Progenitor cell of endocrine pancreas (in vitro differentiated cells): Measurements from ENCODE around the gene IFITM10. TPM values are rescaled to one million over a fixed set of nuclear protein-coding genes. Genes with fewer than 3 reads are reported as not detected.

Experiments
- DNase-seq: peaks from one replicate; pipeline ENCODE4 v3.0.0; 2021; ENCODE audit warnings: low spot score; ENCODE audit not compliant: unreplicated experiment
- H3K27ac Mint-ChIP-seq: 2 replicates; pipeline ENCODE4 v1.8.0; 2021; ENCODE audit warnings: mild to moderate bottlenecking, moderate library complexity, mixed read lengths
- H3K27me3 Mint-ChIP-seq: 2 replicates; pipeline ENCODE4 v1.8.0; 2021; ENCODE audit warnings: mixed read lengths
- H3K36me3 Mint-ChIP-seq: 2 replicates; pipeline ENCODE4 v1.8.0; 2022; ENCODE audit warnings: mixed read lengths; ENCODE audit not compliant: insufficient read depth
- H3K4me1 Mint-ChIP-seq: 2 replicates; pipeline ENCODE4 v1.8.0; 2021; ENCODE audit warnings: low read depth, mixed read lengths
- H3K4me3 Mint-ChIP-seq: 2 replicates; pipeline ENCODE4 v1.8.0; 2021; ENCODE audit warnings: low read depth, mild to moderate bottlenecking, moderate library complexity, mixed read lengths
- H3K9me3 Mint-ChIP-seq: 2 replicates; pipeline ENCODE4 v1.8.0; 2021; ENCODE audit warnings: low read depth, mixed read lengths
- CTCF ChIP-seq: fragments of 200-600 bp; sonication (generic); IDR thresholded peaks from one replicate; pipeline ENCODE4 v1.5.0; 2021; ENCODE audit warnings: antibody characterized with exemption, mild to moderate bottlenecking; ENCODE audit not compliant: unreplicated experiment
- total RNA-seq: library from RNA; stranded (reverse); gene quantifications from 2 replicates; pipeline ENCODE4 v1.2.1, GENCODE V29; 2021

Gene IFITM10
- total RNA-seq, 1 donor from 2014 or later = 1.2 TPM

GRCh38 chr11:1768141-1768469, 17.7 kb upstream of the IFITM10 start:
- TF ChIP-seq CTCF = no peak
- Mint-ChIP-seq H3K27ac (no peak overlapping the region), H3K36me3 (no peaks in the 10 kb centered on the region), H3K9me3 (no peaks in the 10 kb centered on the region), H3K4me1 (peaks cover 10% of the 10 kb centered on the region), H3K4me3 (no peak overlapping the region), H3K27me3 (peaks cover 32% of the 10 kb centered on the region)
- DNase-seq = no peak

- Mint-ChIP-seq H3K4me3 (no peak overlapping the region), H3K9me3 (no peaks in the 10 kb centered on the region), H3K4me1 (peaks cover 10% of the 10 kb centered on the region), H3K36me3 (no peaks in the 10 kb centered on the region), H3K27ac (no peak overlapping the region), H3K27me3 (peaks cover 32% of the 10 kb centered on the region)
- DNase-seq = no peak
- no peak for TF ChIP-seq CTCF
These were observed 17.2 kb upstream of the IFITM10 start for GRCh38 chr11:1767399-1768140.

- no peak for DNase-seq
- no peaks in the 10 kb centered on the region for H3K9me3 Mint-ChIP-seq
- peaks cover 26% of the 10 kb centered on the region for H3K27me3 Mint-ChIP-seq
- H3K4me3 Mint-ChIP-seq = no peak overlapping the region
- H3K36me3 Mint-ChIP-seq = no peaks in the 10 kb centered on the region
- H3K4me1 Mint-ChIP-seq = peaks cover 4% of the 10 kb centered on the region
- no peak overlapping the region for H3K27ac Mint-ChIP-seq
- no peak for TF ChIP-seq CTCF
These were observed 16.5 kb upstream of the IFITM10 start for GRCh38 chr11:1766719-1767398.

- Mint-ChIP-seq H3K27ac (no peak overlapping the region), H3K9me3 (no peaks in the 10 kb centered on the region), H3K27me3 (peaks cover 19% of the 10 kb centered on the region), H3K4me1 (peaks cover 3% of the 10 kb centered on the region), H3K4me3 (no peak overlapping the region), H3K36me3 (no peaks in the 10 kb centered on the region)
- TF ChIP-seq CTCF = peak; percentile 24
- no peak for DNase-seq
These were observed 15.7 kb upstream of the IFITM10 start for GRCh38 chr11:1765871-1766718.

GRCh38 chr11:1763796-1764661, 13.6 kb upstream of the IFITM10 start, which contains the start of gene CTSD:
TSS of gene CTSD (minus strand) at chr11:1763927. CDS start at chr11:1763859, 68 bp downstream.
- DNase-seq = peak; percentile 84
- Mint-ChIP-seq H3K27me3 (peaks cover 4% of the 10 kb centered on the region), H3K9me3 (no peaks in the 10 kb centered on the region), H3K27ac (peak within 1 kb of the TSS; percentile 98), H3K36me3 (no peaks in the 10 kb centered on the region), H3K4me3 (peak within 1 kb of the TSS; percentile 93), H3K4me1 (peaks cover 3% of the 10 kb centered on the region)
- TF ChIP-seq CTCF = no peak
